GM12878 (cell line): ENCODE results near the gene C15orf39. TPM values are rescaled to one million over a fixed set of nuclear protein-coding genes. Genes with fewer than 3 reads are reported as not detected.

Experiments used
- BCLAF1 ChIP-seq: fragments of 450-650 bp; IDR thresholded peaks from 2 replicates; pipeline ENCODE4 v1.6.1; 2017; ENCODE audit warnings: antibody characterized with exemption, mild to moderate bottlenecking, moderate library complexity
- CREM ChIP-seq: IDR thresholded peaks from 2 replicates; pipeline ENCODE4 v1.6.1; 2014; ENCODE audit warnings: antibody characterized with exemption, low read depth
- IKZF1 ChIP-seq: fragments of 450-650 bp; conservative IDR thresholded peaks from 2 replicates; pipeline ENCODE4 v1.6.1; 2017; ENCODE audit warnings: antibody characterized with exemption, mild to moderate bottlenecking
- IRF3 ChIP-seq: fragments of 450-650 bp; IDR thresholded peaks from 2 replicates; pipeline ENCODE4 v1.6.1; 2014; ENCODE audit warnings: mild to moderate bottlenecking
- MAX ChIP-seq: IDR thresholded peaks from 2 replicates; pipeline ENCODE4 v1.6.1; 2012; ENCODE audit warnings: low read depth, low read length, improper control_type of control experiment
- MXI1 ChIP-seq: fragments of 150-350 bp; IDR thresholded peaks from 2 replicates; pipeline ENCODE4 v1.6.1; 2011; ENCODE audit warnings: low read depth, mild to moderate bottlenecking, inconsistent platforms, low read length, improper control_type of control experiment
- PKNOX1 ChIP-seq: fragments of 450-650 bp; IDR thresholded peaks from 2 replicates; pipeline ENCODE4 v1.6.1; 2016; ENCODE audit warnings: mild to moderate bottlenecking
- POLR2AphosphoS2 ChIP-seq: IDR thresholded peaks from 2 replicates; pipeline ENCODE4 v1.6.1; 2011; ENCODE audit warnings: low read depth, mild to moderate bottlenecking, low read length, improper control_type of control experiment, moderate library complexity
- RAD21 ChIP-seq: IDR thresholded peaks from 2 replicates; pipeline ENCODE4 v1.6.1; 2011; ENCODE audit warnings: mild to moderate bottlenecking, low read depth, low read length, moderate library complexity; ENCODE audit not compliant: insufficient read depth
- RB1 ChIP-seq: fragments of 450-650 bp; formaldehyde crosslinking; IDR thresholded peaks from 2 replicates; pipeline ENCODE4 v1.6.1; 2017; ENCODE audit warnings: mild to moderate bottlenecking, borderline replicate concordance
- RFX5 ChIP-seq: IDR thresholded peaks from 2 replicates; pipeline ENCODE4 v1.6.1; 2011; ENCODE audit warnings: low read depth, low read length, improper control_type of control experiment
- SMAD1 ChIP-seq: fragments of 450-650 bp; IDR thresholded peaks from 2 replicates; pipeline ENCODE4 v1.6.1; 2018; ENCODE audit warnings: mild to moderate bottlenecking, low read depth; ENCODE audit not compliant: partially characterized antibody
- SUZ12 ChIP-seq: fragments of 200-600 bp; sonication (generic); IDR thresholded peaks from one replicate; pipeline ENCODE4 v1.6.1; 2018; ENCODE audit warnings: antibody characterized with exemption, mild to moderate bottlenecking; ENCODE audit not compliant: unreplicated experiment
- TARDBP ChIP-seq: IDR thresholded peaks from 2 replicates; pipeline ENCODE4 v1.6.1; 2016; ENCODE audit warnings: borderline replicate concordance
- YY1 ChIP-seq: IDR thresholded peaks from 2 replicates; pipeline ENCODE4 v1.6.1; 2011; ENCODE audit warnings: low read depth, mild to moderate bottlenecking, low read length
- ZBTB33 ChIP-seq: fragments of 450-650 bp; IDR thresholded peaks from 2 replicates; pipeline ENCODE4 v1.6.1; 2017; ENCODE audit warnings: mild to moderate bottlenecking
- ZNF687 ChIP-seq: fragments of 450-650 bp; IDR thresholded peaks from 2 replicates; pipeline ENCODE4 v1.6.1; 2017; ENCODE audit warnings: mild to moderate bottlenecking, moderate library complexity
- ZSCAN29 ChIP-seq: fragments of 450-650 bp; IDR thresholded peaks from 2 replicates; pipeline ENCODE4 v1.6.1; 2017; ENCODE audit warnings: mild to moderate bottlenecking, moderate library complexity
- polyA plus RNA-seq, 11 experiments: library from polyadenylated mRNA; depleted of rRNA in 4 of 11; unstranded in 6 of 11; stranded (reverse) in 5 of 11; fragments of >200 nt; fragmentation: Nextera tagmentation in 4 of 11; fragmentation: Illumina TruSeq in 1 of 11; extraction: Ambion mirVana in 4 of 11; extraction: Trizol in 1 of 11; gene quantifications; 1 replicate in 1 of 11; 2 replicates in 10 of 11; pipeline versions ENCODE4 v1.2.1 to v1.2.3, GENCODE V29; 2011 to 2016; ENCODE audit warnings: inconsistent platforms in 2 of 11, missing spikeins in 2 of 11, low read depth in 1 of 11
- total RNA-seq, 4 experiments: library from RNA; depleted of rRNA in 3 of 4; stranded (reverse); fragments of >200 nt in 3 of 4; fragmentation: Illumina TruSeq in 1 of 4; extraction: Trizol in 1 of 4; gene quantifications; 2 replicates each; pipeline versions ENCODE4 v1.2.1 to v1.2.3, GENCODE V29; 2013 to 2021

C15orf39 gene
- total and polyA plus RNA-seq, 10 of the 15 experiments (the other 5 are each of a cell fraction or from before 2014, with no cell fraction given) = 2.3 to 139 (median 33.0) TPM

- TF ChIP-seq PKNOX1 (0 out of 2 replicates have a peak, but pooled peaks have one; percentile 15), RAD21 (no peak), IKZF1 (peak; percentile 57; the same call in 1 of the 2 replicates), CREM (peak; percentile 62), YY1 (peak; percentile 57; the same call in 1 of the 2 replicates), TARDBP (no peak), MXI1 (peak; percentile 98), ZSCAN29 (peak; percentile 45; the same call in 1 of the 2 replicates), ZNF687 (peak; percentile 87; the same call in 1 of the 2 replicates), POLR2AphosphoS2 (peak; percentile 7; the same call in 1 of the 2 replicates), RB1 (peak; percentile 14; the same call in 1 of the 2 replicates), MAX (peak; percentile 94), IRF3 (no peak), ZBTB33 (no peak), SMAD1 (no peak), SUZ12 (no peak), RFX5 (no peak), BCLAF1 (peak; percentile 12; the same call in 1 of the 2 replicates)
Observed at GRCh38 chr15:75202251-75203016, 752 bp downstream of the C15orf39 start (continued).
